HL-60 (cell line): ENCODE data around the gene IDH2.

Source experiments
- DNase-seq, 2 experiments: peaks; one replicate each; pipeline ENCODE4 v3.0.0-alpha.2; 2010 to 2020; ENCODE audit warnings: low read depth in 1 of 2, low spot score in 1 of 2
- H3K27ac ChIP-seq: fragments of 250-450 bp; sonication (Bioruptor Pico); replicated peaks from 2 replicates; pipeline ENCODE4 v1.5.1; 2020; ENCODE audit warnings: mild to moderate bottlenecking, moderate library complexity
- H3K27me3 ChIP-seq: fragments of 250-450 bp; sonication (Bioruptor Pico); 2 replicates; pipeline ENCODE4 v1.5.1; 2021; ENCODE audit warnings: mild to moderate bottlenecking, moderate library complexity; ENCODE audit not compliant: insufficient read depth, poor library complexity, severe bottlenecking
- H3K4me3 ChIP-seq: replicated peaks from 2 replicates; pipeline ENCODE4 v1.5.1; 2011; ENCODE audit warnings: mild to moderate bottlenecking, control low read depth, low read length; ENCODE audit not compliant: insufficient read depth
- CTCF ChIP-seq: IDR thresholded peaks from one replicate; pipeline ENCODE4 v1.5.1; 2011; ENCODE audit warnings: low read length, control low read depth, inconsistent platforms; ENCODE audit not compliant: insufficient read depth
- GABPA ChIP-seq: IDR thresholded peaks from 2 replicates; pipeline ENCODE4 v1.6.1; 2012; ENCODE audit warnings: low read depth
- POLR2AphosphoS5 ChIP-seq: IDR thresholded peaks from 2 replicates; pipeline ENCODE4 v1.6.1; 2012; ENCODE audit warnings: low read depth
- REST ChIP-seq: IDR thresholded peaks from 2 replicates; pipeline ENCODE4 v1.6.1; 2012; ENCODE audit warnings: low read depth; ENCODE audit not compliant: insufficient replicate concordance
- SPI1 ChIP-seq: IDR thresholded peaks from 2 replicates; pipeline ENCODE4 v1.6.1; 2012; ENCODE audit warnings: low read depth, mild to moderate bottlenecking, borderline replicate concordance

IDH2 gene

GRCh38 chr15:90060797-90061196 lies 41.5 kb downstream of the IDH2 start:
- Histone ChIP-seq H3K4me3 (no peak overlapping the region), H3K27ac (peak overlapping the region; percentile 84), H3K27me3 (no peaks in the 10 kb centered on the region)
- DNase-seq = no peak
- no peak for TF ChIP-seq REST
- no peak for TF ChIP-seq SPI1
- no peak for TF ChIP-seq POLR2AphosphoS5
- TF ChIP-seq GABPA = no peak
- TF ChIP-seq CTCF = no peak

- Histone ChIP-seq H3K4me3 (no peak overlapping the region), H3K27ac (peak overlapping the region; percentile 84)
- DNase-seq = peak; percentile 99 to 100
Measured at GRCh38 chr15:90059208-90059985, 42.9 kb downstream of the IDH2 start.

GRCh38 chr15:90058775-90059174 lies 43.5 kb downstream of the IDH2 start:
- no peak for DNase-seq
- Histone ChIP-seq H3K4me3 (no peak overlapping the region), H3K27ac (peak overlapping the region; percentile 84), H3K27me3 (no peaks in the 10 kb centered on the region)
- TF ChIP-seq CTCF (no peak), POLR2AphosphoS5 (no peak), SPI1 (no peak), GABPA (no peak), REST (no peak)

More at GRCh38 chr15:90059208-90059985, 42.9 kb downstream of the IDH2 start:
- H3K27me3 ChIP-seq = no peaks in the 10 kb centered on the region
- TF ChIP-seq POLR2AphosphoS5 (peak; percentile 70), GABPA (no peak), SPI1 (peak; percentile 90), CTCF (no peak)

- no peak for TF ChIP-seq CTCF
- TF ChIP-seq SPI1 = peak; percentile 67
- TF ChIP-seq POLR2AphosphoS5 = 0 out of 2 replicates have a peak, but pooled peaks have one; percentile 29
- TF ChIP-seq REST = no peak
- TF ChIP-seq GABPA = no peak
- H3K27me3 ChIP-seq = no peaks in the 10 kb centered on the region
- H3K27ac ChIP-seq = peak overlapping the region; percentile 84
- peak; percentile 29 to 75 for DNase-seq
- H3K4me3 ChIP-seq = no peak overlapping the region
Measured at GRCh38 chr15:90058308-90058707, 44.0 kb downstream of the IDH2 start.
